HUDEP-2 (cell line): ENCODE results near the gene CCNG2.
"Not testable (repeated sequence)": the region's sequence is repeated elsewhere in the genome, so short reads cannot be mapped to it uniquely, and the experiment has no call there.

Experiments
- DNase-seq, 76 experiments: peaks; one replicate each; lab custom pipeline; 2025; ENCODE audit not compliant: unreplicated experiment in 76 of 76; lab: John Stamatoyannopoulos, UW

Gene CCNG2, protein sequence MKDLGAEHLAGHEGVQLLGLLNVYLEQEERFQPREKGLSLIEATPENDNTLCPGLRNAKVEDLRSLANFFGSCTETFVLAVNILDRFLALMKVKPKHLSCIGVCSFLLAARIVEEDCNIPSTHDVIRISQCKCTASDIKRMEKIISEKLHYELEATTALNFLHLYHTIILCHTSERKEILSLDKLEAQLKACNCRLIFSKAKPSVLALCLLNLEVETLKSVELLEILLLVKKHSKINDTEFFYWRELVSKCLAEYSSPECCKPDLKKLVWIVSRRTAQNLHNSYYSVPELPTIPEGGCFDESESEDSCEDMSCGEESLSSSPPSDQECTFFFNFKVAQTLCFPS

DNA sequence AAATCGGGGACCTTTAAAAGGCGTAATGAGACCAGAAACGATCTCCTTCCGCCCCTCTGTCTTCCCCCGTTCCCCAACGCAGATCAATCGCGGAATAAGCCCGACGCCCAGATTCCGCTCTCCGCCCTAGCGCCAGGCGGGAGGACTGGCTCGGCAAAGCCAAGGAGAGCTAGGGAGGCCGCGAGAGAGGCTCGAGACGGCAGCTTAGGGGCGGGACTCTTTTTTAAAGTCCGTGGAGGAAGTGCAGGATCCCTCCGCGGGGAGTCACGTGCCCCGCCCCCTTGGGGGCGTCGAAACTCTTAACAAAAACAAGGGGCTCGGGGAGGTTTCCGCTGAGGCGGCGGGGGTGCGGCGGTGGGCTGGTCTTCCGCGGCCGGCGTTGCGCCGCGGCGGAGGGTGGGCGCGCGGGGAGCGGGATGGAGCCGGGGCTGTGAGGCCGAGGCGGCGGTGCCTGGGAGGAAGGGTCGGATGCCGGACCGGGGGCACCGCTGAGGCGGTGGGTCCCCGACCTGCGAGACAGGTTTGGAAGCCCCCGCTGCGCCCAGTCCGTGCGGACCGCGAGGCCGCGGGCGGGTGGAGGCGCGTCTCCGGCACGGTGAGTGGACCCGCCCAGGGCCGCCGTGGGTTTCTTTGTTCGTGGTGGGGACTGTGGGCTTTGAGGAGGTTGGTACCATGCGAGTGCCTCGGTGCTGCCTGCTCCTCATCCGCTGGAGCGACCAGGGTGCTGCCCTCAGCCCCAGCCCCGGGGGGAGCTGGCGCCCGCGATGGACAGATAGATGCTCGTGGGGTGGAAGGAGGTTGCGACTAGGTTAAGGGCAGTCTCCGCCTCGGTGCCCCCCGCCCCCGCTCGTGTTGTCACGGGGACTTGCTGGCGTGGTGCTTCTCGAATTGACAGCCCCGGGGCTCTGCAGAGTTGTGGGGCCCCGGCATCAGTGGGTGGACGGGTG is at the start of gene CCNG2:
Gene CCNG2 (plus strand): TSS at position 296 of the 947 bp plus-strand sequence. CDS start 1,326 bp downstream, outside the sequence.
- peak in 69 of 76 experiments; percentile 42 to 95 (median 79) for DNase-seq

DNA sequence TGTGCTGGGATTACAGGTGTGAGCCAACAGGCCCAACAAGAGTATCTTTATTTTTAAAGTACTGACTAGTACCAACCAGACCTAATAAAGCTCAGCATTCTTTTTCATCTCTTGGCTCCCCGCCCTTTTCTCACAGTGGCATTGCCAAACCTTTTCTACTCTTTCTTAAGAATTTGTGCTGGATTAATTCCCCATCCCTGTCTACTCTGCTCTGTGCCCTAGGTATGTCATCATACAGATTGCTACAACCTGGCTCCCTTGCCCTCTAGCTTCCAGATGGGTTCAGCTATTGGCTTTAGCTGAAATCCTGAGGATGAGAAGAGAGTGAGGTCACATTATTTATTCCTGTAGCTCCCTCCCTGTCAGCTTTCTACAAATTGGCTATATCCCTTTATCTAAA is 46.3 kb upstream of the CCNG2 start:
- DNase-seq, result no peak

DNA sequence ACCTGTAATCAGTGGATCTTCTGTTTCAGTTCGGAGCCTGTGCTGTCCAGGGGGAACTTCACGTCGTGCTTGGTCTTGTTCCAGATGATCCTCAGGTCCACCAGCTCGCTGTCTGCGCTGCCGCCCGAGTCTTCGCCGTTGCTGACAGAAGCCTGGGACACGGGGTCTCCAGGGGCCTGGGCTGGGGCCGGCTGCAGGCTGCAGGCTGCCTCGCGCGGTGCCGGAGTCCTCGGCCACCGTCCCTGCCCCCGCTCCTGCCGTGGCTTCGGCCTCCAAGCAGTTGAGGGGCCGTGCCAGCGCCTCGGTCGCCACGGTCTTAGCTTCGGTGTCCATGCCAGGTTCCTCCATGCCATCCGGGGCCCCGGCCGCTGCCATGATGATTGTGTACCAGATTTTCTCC is 43.9 kb upstream of the CCNG2 start:
- no peak for DNase-seq

DNA sequence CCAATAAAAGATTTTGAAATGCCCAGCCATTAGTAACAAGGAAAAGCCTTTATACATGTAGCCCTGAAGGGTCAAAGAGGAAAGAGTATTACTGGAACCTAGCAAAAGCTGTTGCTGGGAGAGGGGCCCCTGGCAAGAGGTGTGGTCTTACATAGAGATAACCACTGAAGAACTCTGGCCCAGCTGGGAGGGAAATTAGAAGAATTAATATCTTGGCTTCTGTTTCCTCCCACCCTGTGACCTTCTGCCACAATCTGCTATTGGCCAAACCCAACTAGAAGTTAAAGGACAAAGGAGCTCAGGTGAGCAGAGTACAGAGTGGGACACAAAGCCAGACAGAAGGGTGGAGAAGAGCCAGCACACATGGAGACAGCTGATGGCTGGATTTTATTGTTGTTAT is 39.3 kb upstream of the CCNG2 start:
- no peak for DNase-seq

DNA sequence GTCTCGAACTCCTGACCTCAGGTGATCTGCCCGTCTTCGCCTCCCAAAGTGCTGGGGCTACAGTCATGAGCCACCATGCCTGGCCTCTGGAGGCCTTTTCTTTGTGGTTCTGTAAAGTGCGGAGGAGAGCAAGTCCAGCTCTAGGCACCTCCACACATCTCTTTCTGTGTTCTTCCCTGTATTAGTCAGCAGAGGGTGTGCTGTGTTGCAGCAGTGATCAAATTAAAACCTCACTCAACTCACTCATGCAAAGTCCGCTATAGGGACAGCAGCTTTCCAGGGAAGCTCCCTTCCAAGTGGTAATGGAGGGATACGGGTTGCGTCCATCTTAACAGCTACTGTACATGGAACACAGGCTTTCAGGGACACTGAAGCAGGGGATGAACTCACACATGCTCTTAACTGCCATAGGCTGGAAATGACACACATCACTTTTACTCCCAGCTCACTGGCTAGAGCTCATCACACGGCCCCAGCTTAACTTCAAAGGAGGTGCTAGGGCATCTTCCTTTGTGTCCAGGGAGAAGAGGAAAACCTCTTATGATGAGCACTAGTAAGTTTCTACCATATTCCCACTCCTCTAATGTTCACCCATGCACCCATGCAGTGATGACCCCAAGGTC is 36.0 kb upstream of the CCNG2 start:
- DNase-seq, result peak in 1 of 76 experiments; percentile 0

DNA sequence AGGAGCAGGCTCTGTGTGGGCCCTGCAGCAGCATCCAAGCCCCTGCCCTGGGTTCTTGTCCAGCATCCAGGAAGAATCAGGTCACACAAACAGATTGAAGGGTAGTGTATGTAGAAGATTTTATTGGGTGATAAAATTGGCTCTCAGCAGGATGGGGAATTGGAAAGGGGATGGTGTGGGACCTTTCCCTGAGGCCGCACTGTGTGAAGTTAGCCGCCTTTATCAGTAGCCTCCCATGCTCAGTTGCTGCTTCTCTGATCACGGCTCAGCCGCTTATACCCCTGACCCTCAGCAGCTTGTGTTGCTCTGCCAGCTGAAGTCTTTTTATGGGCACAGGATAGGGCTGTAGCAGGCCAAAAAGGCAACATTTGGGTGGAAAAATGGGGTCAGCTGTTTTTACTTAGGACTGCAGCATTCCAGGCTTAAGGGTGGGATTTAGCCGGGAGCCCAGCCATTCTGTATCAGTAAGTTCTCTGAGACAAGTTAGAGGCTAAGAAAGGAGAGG is 35.2 kb upstream of the CCNG2 start:
- DNase-seq, result no peak

DNA sequence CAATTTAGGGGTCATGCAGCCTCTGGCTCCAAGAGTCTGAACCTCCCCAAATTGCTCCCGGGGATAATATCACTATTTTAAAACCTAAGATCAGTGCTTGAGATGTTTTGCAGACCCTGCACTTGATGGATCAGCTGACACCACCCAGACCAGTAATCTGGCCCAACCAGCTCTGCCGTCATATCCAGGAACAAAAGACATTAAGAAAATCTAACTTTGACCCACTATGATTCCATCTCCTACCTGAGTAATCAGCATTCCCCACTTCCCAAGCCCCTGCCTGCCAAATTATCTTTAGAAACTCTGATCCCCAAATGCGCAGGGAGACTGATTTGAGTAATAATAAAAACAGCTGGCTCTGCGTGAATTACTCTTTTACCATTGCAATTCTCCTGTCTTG is 34.4 kb upstream of the CCNG2 start:
- no peak for DNase-seq

DNA sequence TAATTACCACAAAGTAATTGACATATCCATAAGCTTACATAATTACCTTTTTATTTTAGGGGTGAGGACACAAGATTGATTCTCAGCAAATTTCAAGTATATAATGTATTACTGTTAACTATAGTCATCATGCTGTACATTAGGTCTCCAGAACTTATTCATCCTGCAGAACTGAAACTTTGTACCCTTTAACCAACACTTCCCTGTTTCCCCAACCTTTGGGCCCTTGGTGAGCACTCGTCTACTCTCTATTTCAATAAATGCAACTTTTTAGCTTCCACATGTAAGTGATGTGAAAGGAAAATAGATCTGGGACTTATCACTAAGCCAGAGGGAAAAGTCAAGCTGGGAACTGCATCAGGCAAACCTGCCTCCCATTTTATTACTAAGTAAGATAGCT is 33.6 kb upstream of the CCNG2 start:
- DNase-seq, result no peak

DNA sequence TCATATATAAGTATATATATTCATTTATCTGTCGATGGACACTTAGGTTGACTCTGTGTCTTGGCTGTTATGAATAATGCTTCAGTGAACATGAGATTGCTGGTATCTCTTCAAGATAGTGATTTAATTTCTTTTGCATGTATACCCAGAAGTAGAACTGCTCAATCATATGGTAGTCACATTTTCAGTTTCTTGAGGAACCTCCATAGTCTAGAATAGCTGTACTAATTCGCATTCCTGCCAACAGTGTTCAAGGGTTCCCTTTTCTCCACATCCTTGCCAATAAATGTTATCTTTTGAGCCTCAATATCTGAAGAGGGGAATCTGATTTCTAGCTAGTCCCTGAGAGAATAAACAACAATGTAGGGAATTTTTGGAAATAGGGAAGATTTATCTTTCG is 32.4 kb upstream of the CCNG2 start:
- no peak for DNase-seq

DNA sequence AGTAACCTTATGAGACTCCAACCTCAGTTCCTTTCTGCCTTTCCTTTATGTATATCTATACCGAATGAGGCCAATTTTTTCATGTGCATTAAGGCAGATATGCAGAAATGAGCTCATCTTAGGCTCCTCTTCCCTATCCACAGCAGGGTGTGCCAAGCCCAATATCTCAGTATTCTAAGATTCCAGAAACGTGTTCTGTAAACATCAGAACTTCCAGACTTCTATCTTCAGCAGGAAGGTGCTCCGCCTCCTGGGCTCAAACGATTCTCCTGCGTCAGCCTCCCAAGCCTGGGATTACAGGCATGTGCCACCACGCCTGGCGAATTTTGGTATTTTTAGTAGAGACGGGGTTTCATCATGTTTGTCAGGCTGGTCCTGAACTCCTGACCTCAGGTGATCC is 31.0 kb upstream of the CCNG2 start:
- DNase-seq, result no peak

DNA sequence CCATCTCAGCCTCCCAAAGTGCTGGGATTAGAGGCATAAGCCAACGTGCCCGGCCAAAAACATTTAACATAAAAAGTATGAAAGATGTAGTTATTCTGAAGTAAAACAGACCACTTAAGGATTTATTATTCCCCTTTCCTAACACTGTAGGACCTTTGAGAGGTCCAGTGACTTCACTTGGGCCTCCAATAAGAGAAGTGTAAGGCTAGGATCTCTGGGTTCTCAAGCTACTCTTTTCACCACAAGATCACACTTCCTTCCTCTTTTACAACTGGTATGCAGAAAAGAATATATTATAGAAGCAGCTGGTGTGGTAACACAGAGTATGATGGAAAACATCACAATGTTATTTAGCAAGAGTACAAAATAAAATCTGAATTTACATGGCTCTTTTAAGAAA is 30.2 kb upstream of the CCNG2 start:
- DNase-seq, result no peak

DNA sequence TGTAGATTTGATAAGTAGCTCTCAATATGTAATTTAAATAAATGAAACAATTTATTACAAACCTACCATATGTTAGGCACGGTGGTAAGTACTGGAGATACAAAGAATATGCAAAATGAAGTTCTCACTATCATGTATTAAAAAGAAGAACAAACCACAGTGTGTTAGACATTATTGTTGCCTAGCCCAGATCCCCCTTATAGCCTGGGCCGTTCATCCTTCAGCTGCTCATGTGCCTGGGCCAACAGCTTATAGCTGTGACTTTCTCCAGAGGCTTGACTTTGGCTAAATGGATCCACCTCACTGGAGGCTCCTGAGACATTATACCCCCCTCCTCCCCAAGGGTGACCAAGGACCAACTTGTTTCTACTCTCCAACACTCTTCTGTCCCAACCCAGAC is 29.8 kb upstream of the CCNG2 start:
- no peak for DNase-seq

DNA sequence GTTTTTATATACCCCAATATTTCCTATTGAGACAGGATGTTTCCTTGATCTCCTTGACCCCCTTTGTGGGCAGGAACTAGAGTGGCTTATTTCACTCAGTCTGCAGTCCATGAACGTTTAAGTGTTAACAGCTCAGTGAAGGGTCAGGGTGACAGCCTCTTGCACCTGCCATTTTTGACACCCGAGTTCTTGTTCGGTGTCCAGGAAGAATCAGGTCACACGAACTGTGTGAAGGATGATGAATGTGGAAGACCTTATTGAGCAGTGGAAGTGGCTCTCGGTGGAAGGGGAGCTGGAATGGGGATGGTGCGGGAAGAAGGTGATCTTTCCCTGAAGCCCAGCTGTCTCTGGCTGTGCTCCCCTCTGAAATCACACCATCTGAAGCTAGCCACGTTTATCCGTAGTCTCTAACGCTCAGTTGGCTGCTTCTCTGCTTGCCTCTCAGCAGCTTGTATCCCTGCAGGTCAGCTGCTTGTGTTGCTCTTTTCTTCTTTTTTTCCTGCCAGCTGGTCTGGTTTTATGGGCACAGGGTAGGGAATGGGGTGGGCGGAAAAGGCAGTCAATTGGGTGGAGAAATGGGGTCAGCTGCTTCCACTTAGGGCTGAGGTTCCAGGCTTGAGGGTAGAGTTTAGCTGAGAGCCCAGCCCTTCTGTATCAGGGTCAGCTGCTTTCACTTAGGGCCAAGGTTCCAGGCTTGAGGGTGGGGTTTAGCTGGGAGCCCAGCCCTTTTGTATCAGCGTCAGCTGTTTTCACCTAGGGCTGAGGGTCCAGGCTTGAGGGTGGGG is 29.0 kb upstream of the CCNG2 start:
- DNase-seq, result peak in 2 of 76 experiments; percentile 1 to 7

DNA sequence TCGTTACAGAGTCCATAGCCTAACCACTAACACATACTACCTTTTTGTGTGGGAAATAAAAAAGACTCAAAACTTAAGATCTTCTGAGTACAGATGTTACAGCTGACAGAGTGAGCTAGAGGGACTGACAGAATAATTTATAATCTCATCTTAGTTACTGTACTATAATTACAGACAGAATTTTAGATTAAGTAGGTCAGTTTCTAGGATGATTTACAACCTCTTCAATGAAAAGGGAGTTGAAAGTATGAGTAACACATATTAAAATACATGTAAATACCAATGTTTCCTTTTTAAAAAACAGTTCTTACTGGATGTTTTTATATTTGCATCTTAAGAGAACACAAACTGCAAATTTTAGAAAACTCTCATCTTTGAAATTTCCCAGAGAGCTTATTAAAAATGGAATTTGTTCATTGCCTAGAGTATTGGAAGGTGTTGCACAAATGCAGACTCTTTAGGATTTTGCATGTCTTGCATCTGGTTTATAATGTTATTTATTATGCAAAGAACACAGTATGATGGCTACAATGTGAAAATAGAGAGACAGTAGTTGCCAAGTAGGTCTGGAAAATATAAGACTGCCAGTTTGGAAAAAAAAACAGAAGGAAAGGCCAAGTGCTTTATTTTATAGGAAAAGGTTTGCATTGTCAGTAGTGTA is 24.2 kb upstream of the CCNG2 start:
- no peak for DNase-seq

DNA sequence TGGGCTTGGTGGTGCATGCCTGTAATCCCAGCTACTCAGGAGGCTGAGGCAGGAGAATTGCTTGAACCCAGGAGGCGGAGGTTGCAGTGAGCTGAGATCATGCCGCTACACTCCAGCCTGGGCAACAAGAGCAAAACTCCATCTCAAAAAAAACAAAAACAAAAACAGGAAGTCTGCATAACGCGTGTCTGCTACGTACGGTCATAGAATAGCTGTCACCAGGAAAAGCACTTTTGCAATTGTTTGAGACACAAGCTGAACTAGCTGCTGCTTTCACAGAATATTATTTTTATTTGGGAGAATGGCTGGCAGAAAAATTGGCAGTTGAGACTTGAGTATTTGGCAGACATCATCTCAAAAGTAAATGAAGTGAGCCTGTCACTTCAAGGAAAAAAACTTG is 19.6 kb upstream of the CCNG2 start:
- not testable (repeated sequence) for DNase-seq

DNA sequence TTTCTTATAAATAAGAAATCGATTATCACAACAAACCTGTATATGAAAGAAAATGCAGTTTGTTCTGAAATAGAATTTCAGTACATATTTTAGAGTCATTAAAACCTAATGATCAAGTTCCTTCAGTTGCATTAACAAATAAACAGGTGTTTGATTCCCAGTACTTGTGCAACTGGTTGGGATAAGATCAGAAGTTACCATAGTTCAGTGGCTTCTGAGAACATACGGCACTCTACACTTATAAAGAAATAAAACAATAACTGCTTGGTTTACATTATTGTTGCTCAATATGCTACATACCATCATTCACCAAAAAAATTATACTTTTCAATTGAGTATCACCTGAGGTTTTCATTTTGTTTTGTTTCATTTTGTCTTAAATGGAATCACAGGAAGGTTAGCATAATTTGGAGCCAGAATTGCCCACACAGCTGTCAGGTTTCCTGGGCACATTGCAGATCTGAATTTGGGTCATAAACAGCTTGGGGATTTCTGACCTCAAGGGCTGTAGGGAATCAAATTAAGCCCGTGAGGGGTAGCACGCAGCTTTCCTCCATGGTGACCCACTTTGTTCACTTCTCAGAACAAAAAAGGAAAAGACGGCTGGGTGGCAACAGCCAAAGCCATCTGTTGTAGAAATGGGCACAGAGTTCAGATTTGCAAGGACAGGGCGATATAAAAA is 14.9 kb upstream of the CCNG2 start:
- DNase-seq, result no peak

DNA sequence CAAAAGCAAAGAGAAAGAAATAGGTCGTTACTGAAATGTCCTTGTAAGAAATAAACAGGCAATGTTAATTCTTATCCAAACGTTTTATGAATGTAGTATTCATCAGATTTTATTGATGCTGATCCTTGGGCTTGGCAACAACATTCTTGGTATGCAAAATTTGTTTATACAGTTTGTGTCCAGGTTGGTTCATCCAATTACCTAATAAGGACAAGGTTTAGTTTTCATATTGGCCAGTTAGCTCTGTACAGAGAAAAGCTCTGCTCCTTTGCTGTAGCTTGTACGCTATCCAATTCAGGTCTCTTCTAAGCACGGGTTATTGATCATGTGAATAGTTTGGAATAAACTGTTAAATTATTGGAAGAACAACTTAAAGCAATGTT is 14.4 kb upstream of the CCNG2 start:
- DNase-seq, result no peak

DNA sequence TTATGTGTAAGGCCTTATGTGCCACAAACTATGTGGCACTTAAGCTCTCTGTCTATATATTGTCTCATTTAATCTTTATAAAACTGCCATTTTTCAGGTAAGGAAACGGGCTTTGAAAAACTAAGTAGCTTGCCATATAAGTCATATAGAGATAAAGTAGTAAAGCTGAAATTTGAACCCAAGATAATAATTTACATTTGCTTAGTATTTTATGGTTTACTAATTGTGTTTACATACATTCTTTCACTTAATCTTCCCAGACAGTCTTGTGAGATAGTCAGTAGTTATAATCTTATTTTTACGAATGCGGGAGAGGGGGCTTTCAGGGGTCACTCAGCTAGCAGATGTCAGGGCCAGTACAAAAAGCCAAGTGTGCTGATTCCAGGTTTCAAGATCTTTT is 13.9 kb upstream of the CCNG2 start:
- no peak for DNase-seq

DNA sequence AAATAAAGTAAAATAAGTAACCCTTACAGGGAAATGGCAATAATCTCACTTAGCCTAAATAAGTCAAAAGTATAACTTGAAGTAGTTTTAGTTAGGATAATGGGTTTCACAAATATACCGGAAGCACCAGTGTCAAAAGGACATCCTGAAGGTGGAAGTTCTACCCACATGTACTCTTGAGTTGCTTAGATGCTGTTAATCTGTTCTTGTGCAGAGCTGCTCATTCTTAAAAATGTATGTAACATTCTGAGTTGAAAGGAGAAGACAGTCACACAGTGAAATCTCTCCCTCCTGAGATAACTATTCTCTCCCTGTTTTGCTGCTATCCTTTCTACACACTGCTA is 11.2 kb upstream of the CCNG2 start:
- no peak for DNase-seq
